DND-41 (cell line): ENCODE results near the gene ZBTB21.

Source experiments
- ATAC-seq: fragments of 200-7000 bp; cut with Tn5 transposase; 3 replicates; pipeline ENCODE4 v1.9.1; 2021; ENCODE audit warnings: low read depth; ENCODE audit not compliant: insufficient read depth
- DNase-seq: peaks from one replicate; pipeline ENCODE4 v3.0.0-alpha.2; 2020
- H2AFZ ChIP-seq: 2 replicates; pipeline ENCODE4 v1.6.0; 2012; ENCODE audit warnings: low read depth, low read length
- H3K27ac ChIP-seq: 2 replicates; pipeline ENCODE4 v1.5.1; 2012; ENCODE audit warnings: low read length, inconsistent platforms
- H3K27me3 ChIP-seq: fragments of 200-600 bp; sonication (generic); 2 replicates; pipeline ENCODE4 v1.6.0; 2012; ENCODE audit warnings: low read length, mild to moderate bottlenecking, inconsistent platforms; ENCODE audit not compliant: insufficient read depth, poor library complexity
- H3K36me3 ChIP-seq: 2 replicates; pipeline ENCODE4 v1.5.1; 2012; ENCODE audit warnings: low read length, inconsistent platforms; ENCODE audit not compliant: insufficient read depth
- H3K4me1 ChIP-seq: 2 replicates; pipeline ENCODE4 v1.5.1; 2012; ENCODE audit warnings: mild to moderate bottlenecking, low read length; ENCODE audit not compliant: insufficient read depth
- H3K4me2 ChIP-seq: 2 replicates; pipeline ENCODE4 v1.6.0; 2012; ENCODE audit warnings: mild to moderate bottlenecking, moderate library complexity, low read length, inconsistent platforms; ENCODE audit not compliant: insufficient read depth
- H3K4me3 ChIP-seq, 2 experiments: fragments of 200-600 bp in 1 of 2; shearing (Covaris generic) in 1 of 2; 2 replicates each; pipeline ENCODE4 v1.5.1; 2012 to 2016; ENCODE audit warnings: inconsistent platforms in 2 of 2, low read length in 2 of 2, mild to moderate bottlenecking in 2 of 2, low read depth in 1 of 2, moderate library complexity in 1 of 2
- H3K79me2 ChIP-seq: 2 replicates; pipeline ENCODE4 v1.6.0; 2012; ENCODE audit warnings: low read length, inconsistent platforms; ENCODE audit not compliant: insufficient read depth
- H3K9ac ChIP-seq: 2 replicates; pipeline ENCODE4 v1.6.0; 2012; ENCODE audit warnings: low read depth, mild to moderate bottlenecking, inconsistent platforms, low read length, moderate library complexity
- H3K9me3 ChIP-seq: 2 replicates; pipeline ENCODE4 v1.5.1; 2012; ENCODE audit warnings: low read length, moderate library complexity, mild to moderate bottlenecking, inconsistent platforms; ENCODE audit not compliant: insufficient read depth, severe bottlenecking
- H4K20me1 ChIP-seq: 2 replicates; pipeline ENCODE4 v1.6.0; 2012; ENCODE audit warnings: low read length; ENCODE audit not compliant: insufficient read depth
- CTCF ChIP-seq: IDR thresholded peaks from 2 replicates; pipeline ENCODE4 v1.5.1; 2012; ENCODE audit warnings: borderline replicate concordance, low read length, moderate library complexity, mild to moderate bottlenecking; ENCODE audit not compliant: poor library complexity, severe bottlenecking; ENCODE audit errors: extremely low read depth
- EZH2 ChIP-seq: IDR thresholded peaks from 3 replicates; pipeline ENCODE4 v1.6.1; 2012; ENCODE audit warnings: borderline replicate concordance, low read depth, mild to moderate bottlenecking, moderate library complexity, low read length, inconsistent platforms; ENCODE audit not compliant: severe bottlenecking

Gene ZBTB21

GRCh38 chr21:42032266-42032665 lies 22.1 kb upstream of the ZBTB21 start:
- no peaks in the 10 kb centered on the region; the same call in 1 of the 2 replicates for H4K20me1 ChIP-seq
- H3K9ac ChIP-seq: no peak overlapping the region
- H3K27me3 ChIP-seq: no peaks in the 10 kb centered on the region
- ATAC-seq (no peak), DNase-seq (no peak)
- H3K36me3 ChIP-seq: no peaks in the 10 kb centered on the region
- H3K9me3 ChIP-seq: no peaks in the 10 kb centered on the region
- no peaks in the 10 kb centered on the region for H3K4me1 ChIP-seq
- H3K27ac ChIP-seq: no peak overlapping the region
- no peak overlapping the region for H2AFZ ChIP-seq
- no peak overlapping the region for H3K4me2 ChIP-seq
- no peaks in the 10 kb centered on the region for H3K79me2 ChIP-seq
- H3K4me3 ChIP-seq: no peak overlapping the region
- TF ChIP-seq EZH2 (no peak), CTCF (no peak)

DNA sequence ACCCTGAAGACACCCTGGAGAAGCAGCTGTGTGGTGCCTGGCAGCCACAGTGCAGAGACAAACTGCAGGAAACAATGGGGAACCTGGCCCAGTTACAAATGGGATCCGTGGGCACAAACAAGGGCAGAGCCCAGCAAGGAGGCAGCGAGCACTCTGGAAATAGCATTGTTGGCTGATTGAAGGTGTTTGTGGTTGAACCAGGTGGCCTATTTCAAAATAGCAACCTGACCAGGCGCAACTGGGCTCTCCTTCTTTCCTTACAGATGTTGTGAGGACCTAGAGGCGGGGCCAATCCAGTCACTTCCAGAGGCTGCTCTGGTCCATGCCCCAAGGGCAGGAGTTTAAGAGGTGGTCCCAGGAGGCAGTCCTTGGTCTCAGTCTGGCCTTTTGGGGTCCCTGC lies 21.7 kb upstream of the ZBTB21 start:
- Histone ChIP-seq H3K79me2 (no peaks in the 10 kb centered on the region), H3K4me3 (no peak overlapping the region), H3K27ac (no peak overlapping the region), H4K20me1 (no peaks in the 10 kb centered on the region; the same call in 1 of the 2 replicates), H3K4me1 (no peaks in the 10 kb centered on the region), H2AFZ (no peak overlapping the region), H3K9me3 (no peaks in the 10 kb centered on the region), H3K9ac (no peak overlapping the region), H3K27me3 (no peaks in the 10 kb centered on the region), H3K4me2 (no peak overlapping the region), H3K36me3 (no peaks in the 10 kb centered on the region)
- TF ChIP-seq CTCF (no peak), EZH2 (no peak)
- no peak for DNase-seq
- no peak for ATAC-seq

DNA sequence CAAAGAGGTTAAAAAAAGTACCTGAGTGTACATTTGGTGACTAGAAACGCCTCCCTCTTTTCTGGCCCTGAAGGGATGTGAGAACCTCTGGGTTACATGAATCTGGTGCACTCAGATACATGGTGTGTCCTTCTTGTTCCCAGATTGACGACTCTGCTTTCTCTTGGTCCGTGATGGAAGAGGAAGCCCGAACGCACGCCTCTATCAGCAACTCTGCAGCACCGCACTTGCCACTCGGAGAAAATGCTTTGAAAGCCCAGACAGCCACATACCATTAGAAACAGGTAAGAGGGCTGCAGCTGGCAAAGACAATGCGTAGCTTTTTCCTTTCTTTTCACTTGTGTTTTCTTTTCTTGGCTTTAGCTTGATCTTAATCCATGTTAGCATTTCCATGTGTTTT lies 21.1 kb upstream of the ZBTB21 start:
- H3K4me3 ChIP-seq: no peak overlapping the region
- H3K27me3 ChIP-seq: no peaks in the 10 kb centered on the region
- no peak overlapping the region for H2AFZ ChIP-seq
- H3K36me3 ChIP-seq: no peaks in the 10 kb centered on the region
- no peak overlapping the region for H3K4me2 ChIP-seq
- no peak overlapping the region for H3K27ac ChIP-seq
- H3K9me3 ChIP-seq: no peaks in the 10 kb centered on the region
- ATAC-seq (no peak), DNase-seq (no peak)
- no peaks in the 10 kb centered on the region; the same call in 1 of the 2 replicates for H4K20me1 ChIP-seq
- no peaks in the 10 kb centered on the region for H3K79me2 ChIP-seq
- no peaks in the 10 kb centered on the region for H3K4me1 ChIP-seq
- TF ChIP-seq CTCF (no peak), EZH2 (no peak)
- no peak overlapping the region for H3K9ac ChIP-seq

DNA sequence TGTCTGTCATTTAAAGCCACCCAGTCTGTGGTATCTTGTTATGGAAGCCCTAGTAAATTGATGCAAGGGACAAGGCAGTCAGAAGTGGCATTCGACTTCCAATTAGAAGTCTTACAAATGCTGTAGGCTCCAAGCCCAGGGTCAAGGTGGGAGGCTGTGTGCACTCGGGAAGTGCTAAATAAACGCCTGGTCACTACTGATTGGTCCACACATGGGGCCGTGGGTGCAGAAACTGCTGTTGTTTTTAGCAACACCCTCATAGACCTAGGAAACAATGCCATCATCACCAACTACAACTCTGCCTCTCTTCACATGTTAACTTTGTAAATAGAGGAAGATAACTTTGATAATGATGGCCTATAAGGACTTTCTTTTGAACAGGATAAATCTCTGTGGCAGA lies 20.2 kb upstream of the ZBTB21 start:
- no peaks in the 10 kb centered on the region; the same call in 1 of the 2 replicates for H4K20me1 ChIP-seq
- H3K79me2 ChIP-seq: no peaks in the 10 kb centered on the region
- ATAC-seq (no peak), DNase-seq (no peak)
- no peak overlapping the region for H3K9ac ChIP-seq
- no peaks in the 10 kb centered on the region for H3K27me3 ChIP-seq
- no peaks in the 10 kb centered on the region for H3K36me3 ChIP-seq
- H3K27ac ChIP-seq: no peak overlapping the region
- no peak overlapping the region for H3K4me3 ChIP-seq
- TF ChIP-seq CTCF: no peak
- no peak for TF ChIP-seq EZH2
- H3K4me1 ChIP-seq: no peaks in the 10 kb centered on the region
- no peak overlapping the region for H3K4me2 ChIP-seq
- H3K9me3 ChIP-seq: no peaks in the 10 kb centered on the region
- no peak overlapping the region for H2AFZ ChIP-seq
